Aorta (tissue), 5 donors: ENCODE measurements around the gene ACSL4. TPM values are rescaled to one million over a fixed set of nuclear protein-coding genes. Genes with fewer than 3 reads are reported as not detected.
"Not testable (repeated sequence)": the region's sequence is repeated elsewhere in the genome, so short reads cannot be mapped to it uniquely, and the experiment has no call there.

Source experiments
- ATAC-seq: fragments of 200-7000 bp; cut with Tn5 transposase; one replicate; pipeline ENCODE4 v1.9.1; 2022; ENCODE audit warnings: moderate library complexity; ENCODE audit not compliant: low FRiP score
- DNase-seq, 2 donors: peaks; one replicate each; pipeline ENCODE4 v3.0.0-alpha.2; 2020
- H3K27ac ChIP-seq, 2 donors: one replicate each; pipeline ENCODE4 v1.5.1; 2013; ENCODE audit warnings: low read length in 2 of 2, mild to moderate bottlenecking in 2 of 2, moderate library complexity in 2 of 2, control low read depth in 1 of 2, inconsistent platforms in 1 of 2, low read depth in 1 of 2
- H3K27me3 ChIP-seq, 2 donors: one replicate each; pipeline ENCODE4 v1.6.1; 2013; ENCODE audit warnings: control low read depth in 1 of 2, low read length in 1 of 2, mild to moderate bottlenecking in 1 of 2, moderate library complexity in 1 of 2; ENCODE audit not compliant: insufficient read depth in 2 of 2, control insufficient read depth in 1 of 2
- H3K36me3 ChIP-seq, 2 donors: one replicate each; pipeline ENCODE4 v1.6.1; 2013; ENCODE audit warnings: control low read depth in 1 of 2, low read length in 1 of 2, mild to moderate bottlenecking in 1 of 2; ENCODE audit not compliant: insufficient read depth in 2 of 2, control insufficient read depth in 1 of 2
- H3K4me1 ChIP-seq, 2 donors: one replicate each; pipeline ENCODE4 v1.6.1; 2013; ENCODE audit warnings: low read length in 2 of 2, control low read depth in 1 of 2, mild to moderate bottlenecking in 1 of 2, moderate library complexity in 1 of 2; ENCODE audit not compliant: insufficient read depth in 2 of 2, control insufficient read depth in 1 of 2
- H3K4me3 ChIP-seq, 2 donors: one replicate each; pipeline ENCODE4 v1.5.1; 2013; ENCODE audit warnings: low read length in 2 of 2, control low read depth in 1 of 2, mild to moderate bottlenecking in 1 of 2
- H3K9me3 ChIP-seq: one replicate; pipeline ENCODE4 v1.6.1; 2013; ENCODE audit warnings: mild to moderate bottlenecking, low read length; ENCODE audit not compliant: control insufficient read depth
- WGBS, 2 donors: extraction: QIAGEN DNeasy Blood & Tissue Kit; methylation state at CpG; one replicate each; pipeline ENCODE4 v1.1.7; 2013; 5-methylcytosine and 5-hydroxymethylcytosine counted together
- intact Hi-C, 2 donors: fragments of 100-400 bp; cut with DNase I; formaldehyde crosslinking; loops; one replicate each; pipeline versions ENCODE4 v1.14.2 to v1.15.0; 2022
- polyA plus RNA-seq, 2 donors: library from polyadenylated mRNA; stranded (reverse); fragments of 200-250 nt; gene quantifications; one replicate each; pipeline ENCODE4 v1.2.3, GENCODE V29; 2013
- total RNA-seq, 2 donors: library from RNA; stranded (reverse); fragmentation: NEBNext Ultra II Directional; extraction: Animal tissue kit (Norgen Biotek cat#: 25700); gene quantifications; one replicate each; pipeline ENCODE4 v1.2.1, GENCODE V29; 2021
- donor health status: healthy with polysubstance abuse.
- donor health status: Bipolar disorder and iron deficiency.
- donor health status: DM: no; HTN: no; CAD: no.
- donor health status: DM: no; HTN: no; CAD: no.
- donor health status: DM: yes; HTN: yes; CAD: no.

The ACSL4 gene
- total and polyA plus RNA-seq, 4 donors: 16.2 to 73.5 (median 32.1) TPM

DNA sequence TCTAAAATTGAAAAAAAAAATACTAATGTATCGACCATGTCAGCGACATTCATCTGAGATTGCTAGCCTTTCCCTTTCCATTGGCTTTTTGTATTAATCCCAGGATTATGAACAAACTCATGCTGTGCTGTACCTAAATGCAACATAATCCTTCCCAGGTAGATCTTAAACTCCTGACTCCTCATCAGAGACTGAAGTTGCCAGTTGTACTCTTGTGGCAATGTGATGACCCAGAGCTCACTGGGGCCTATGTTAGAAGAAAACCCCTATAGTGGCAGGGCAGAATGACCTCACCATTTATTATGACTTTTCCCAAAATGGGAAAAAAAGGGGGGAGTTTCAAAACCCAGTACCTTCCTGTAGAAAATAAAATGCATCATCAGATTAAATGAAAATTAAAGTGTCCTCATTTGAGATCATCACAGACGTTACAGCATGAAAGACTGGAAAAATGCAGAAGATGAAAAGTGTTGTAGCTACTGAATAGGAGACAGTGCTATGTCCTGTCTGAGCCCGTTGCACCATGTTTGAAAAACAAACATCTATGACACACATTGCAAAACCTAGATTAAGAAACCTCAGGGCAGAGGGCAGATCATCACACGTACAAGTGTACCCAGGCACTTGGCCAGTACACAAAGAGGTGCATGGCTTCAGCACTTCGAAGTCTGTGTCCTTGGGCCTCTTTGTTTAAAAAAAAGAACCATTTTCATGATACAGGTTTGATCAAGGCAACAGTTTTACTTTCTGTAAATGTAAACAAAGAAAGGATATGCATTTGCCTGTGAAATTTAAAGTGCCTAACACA, 6.8 kb upstream of the ACSL4 start:
- intact Hi-C loops: no loop called here
- Histone ChIP-seq H3K4me1 (no peaks in the 10 kb centered on the region), H3K27ac (no peak overlapping the region), H3K36me3 (no peaks in the 10 kb centered on the region), H3K4me3 (no peak overlapping the region), H3K27me3 (no peaks in the 10 kb centered on the region), H3K9me3 (no peaks in the 10 kb centered on the region)
- WGBS, 2 donors: 63 to 81% methylated on average over 6 of the region's 6 CpGs
- ATAC-seq (no peak), DNase-seq (no peak)

- Histone ChIP-seq H3K27ac (no peak overlapping the region), H3K9me3 (no peaks in the 10 kb centered on the region), H3K4me1 (no peaks in the 10 kb centered on the region), H3K4me3 (no peak overlapping the region), H3K27me3 (no peaks in the 10 kb centered on the region), H3K36me3 (no peaks in the 10 kb centered on the region)
- 67 to 79% methylated on average over 5 of the region's 5 CpGs for WGBS, 2 donors
- ATAC-seq: no peak
- DNase-seq: no peak
- intact Hi-C loops: no loop called here
These were observed 2.2 kb upstream of the ACSL4 start for GRCh38 chrX:109735202-109735744.

- WGBS, 2 donors: 15 to 36% methylated on average over 15 of the region's 15 CpGs
- Histone ChIP-seq H3K27me3 (no peaks in the 10 kb centered on the region), H3K4me3 (peak overlapping the region; percentile 36 to 84), H3K9me3 (no peaks in the 10 kb centered on the region), H3K27ac (no peak overlapping the region), H3K36me3 (no peaks in the 10 kb centered on the region), H3K4me1 (no peaks in the 10 kb centered on the region)
- ATAC-seq: no peak
- DNase-seq: no peak
- intact Hi-C loops: no loop called here
These were observed 591 bp upstream of the ACSL4 start for GRCh38 chrX:109733613-109734083.

- Histone ChIP-seq H3K27ac (peak overlapping the region in 1 of 2 donors; percentile 85), H3K4me3 (peak overlapping the region; percentile 55 to 98), H3K9me3 (no peaks in the 10 kb centered on the region), H3K36me3 (no peaks in the 10 kb centered on the region), H3K27me3 (no peaks in the 10 kb centered on the region), H3K4me1 (no peaks in the 10 kb centered on the region)
- 3 to 26% methylated on average over 21 of the region's 21 CpGs for WGBS, 2 donors
- intact Hi-C loops: no loop called here
- DNase-seq (no peak), ATAC-seq (peak; percentile 61)
These were observed 848 bp downstream of the ACSL4 start for GRCh38 chrX:109732017-109732801.

DNA sequence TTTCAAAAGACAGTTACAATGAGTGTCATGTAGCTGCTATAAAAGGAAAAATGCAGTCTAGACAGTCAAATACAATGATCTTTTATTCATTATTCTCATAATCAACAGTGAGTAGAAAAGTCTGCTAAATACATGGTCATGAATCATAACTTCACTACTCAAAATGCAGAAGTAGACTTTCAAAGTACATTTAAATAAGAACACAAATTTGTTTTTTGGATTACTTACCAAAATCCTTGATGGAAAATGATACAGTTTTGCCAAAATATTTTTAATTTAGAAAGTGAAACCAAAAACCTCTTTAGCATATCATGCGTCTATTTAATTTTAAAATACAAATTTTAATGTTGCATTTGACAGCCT, 4.9 kb downstream of the ACSL4 start:
- intact Hi-C loops: no loop called here
- no peak for ATAC-seq
- no peak overlapping the region for H3K27ac ChIP-seq
- H3K36me3 ChIP-seq: no peaks in the 10 kb centered on the region
- DNase-seq: no peak
- H3K4me1 ChIP-seq: no peaks in the 10 kb centered on the region
- WGBS, 2 donors: 0 to 34% methylated on average over 1 of the region's 1 CpG
- H3K27me3 ChIP-seq: no peaks in the 10 kb centered on the region
- no peak overlapping the region for H3K4me3 ChIP-seq
- no peaks in the 10 kb centered on the region for H3K9me3 ChIP-seq

DNA sequence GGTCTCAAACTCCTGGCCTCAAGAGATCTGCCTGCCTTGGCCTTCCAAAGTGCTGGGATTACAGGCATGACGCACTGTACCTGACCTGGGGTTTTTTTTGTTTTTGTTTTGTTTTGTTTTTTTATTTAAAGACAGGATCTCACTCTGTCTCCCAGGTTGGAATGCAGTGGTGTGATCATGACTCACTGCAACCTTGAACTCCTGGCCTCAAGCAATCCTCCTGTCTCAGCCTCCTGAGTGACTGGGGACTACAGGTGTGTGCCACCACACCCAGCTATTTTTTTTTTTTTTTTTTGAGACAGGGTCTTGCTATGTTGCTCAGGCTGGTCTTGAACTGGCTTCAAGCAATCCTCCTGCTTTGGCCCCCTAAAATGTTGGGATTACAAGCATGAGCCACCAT, 8.1 kb downstream of the ACSL4 start:
- DNase-seq, H3K4me1 ChIP-seq, H3K9me3 ChIP-seq, ATAC-seq, intact Hi-C loops, H3K27ac ChIP-seq, H3K27me3 ChIP-seq, H3K36me3 ChIP-seq, H3K4me3 ChIP-seq: not testable (repeated sequence)
- 93 to 97% methylated on average over 1 of the region's 1 CpG for WGBS, 2 donors

GRCh38 chrX:109720947-109721346, 12.1 kb downstream of the ACSL4 start:
- H3K4me1 ChIP-seq: no peaks in the 10 kb centered on the region
- DNase-seq (no peak), ATAC-seq (no peak)
- H3K27ac ChIP-seq: no peak overlapping the region
- WGBS, 2 donors: 18 to 34% methylated on average over 2 of the region's 2 CpGs
- H3K36me3 ChIP-seq: no peaks in the 10 kb centered on the region
- H3K27me3 ChIP-seq: no peaks in the 10 kb centered on the region
- no peak overlapping the region for H3K4me3 ChIP-seq
- intact Hi-C loops: no loop called here
- H3K9me3 ChIP-seq: no peaks in the 10 kb centered on the region

- WGBS, 2 donors: 30 to 69% methylated on average over 2 of the region's 2 CpGs
- H3K4me3 ChIP-seq: no peak overlapping the region
These were observed 13.8 kb downstream of the ACSL4 start for GRCh38 chrX:109719264-109719663.

More at GRCh38 chrX:109719264-109719663, 13.8 kb downstream of the ACSL4 start:
- ATAC-seq: no peak
- Histone ChIP-seq H3K36me3 (no peaks in the 10 kb centered on the region), H3K4me1 (no peaks in the 10 kb centered on the region), H3K27me3 (no peaks in the 10 kb centered on the region), H3K27ac (no peak overlapping the region), H3K9me3 (no peaks in the 10 kb centered on the region)
- intact Hi-C loops: no loop called here
- DNase-seq: no peak
